RWPE2 (cell line): ENCODE measurements around the gene CSPG5.

Experiments
- ATAC-seq: fragments of 200-7000 bp; cut with Tn5 transposase; 3 replicates; pipeline ENCODE4 v1.9.1; 2021; ENCODE audit warnings: low read depth
- DNase-seq: peaks from one replicate; pipeline ENCODE4 v3.0.0-alpha.2; 2020; ENCODE audit warnings: low spot score
- H3K27ac ChIP-seq: fragments of 450-650 bp; 2 replicates; pipeline ENCODE4 v1.5.1; 2017; ENCODE audit warnings: mild to moderate bottlenecking; ENCODE audit not compliant: poor library complexity, severe bottlenecking
- H3K27me3 ChIP-seq: fragments of 250-450 bp; sonication (Bioruptor Pico); 2 replicates; pipeline ENCODE4 v1.5.1; 2021; ENCODE audit warnings: mild to moderate bottlenecking, moderate library complexity; ENCODE audit not compliant: insufficient read depth, poor library complexity, severe bottlenecking
- H3K36me3 ChIP-seq: fragments of 250-450 bp; sonication (Bioruptor Pico); 2 replicates; pipeline ENCODE4 v1.5.1; 2020; ENCODE audit warnings: low read depth, mild to moderate bottlenecking, moderate library complexity
- H3K4me1 ChIP-seq: fragments of 250-450 bp; sonication (Bioruptor Pico); 2 replicates; pipeline ENCODE4 v1.5.1; 2021; ENCODE audit warnings: mild to moderate bottlenecking, moderate library complexity; ENCODE audit not compliant: insufficient read depth, poor library complexity, severe bottlenecking
- H3K4me3 ChIP-seq: fragments of 250-450 bp; sonication (Bioruptor Pico); 2 replicates; pipeline ENCODE4 v1.5.1; 2021; ENCODE audit warnings: mild to moderate bottlenecking, moderate library complexity; ENCODE audit not compliant: severe bottlenecking
- H3K9me3 ChIP-seq: fragments of 250-450 bp; sonication (Bioruptor Pico); 2 replicates; pipeline ENCODE4 v1.5.1; 2021; ENCODE audit warnings: mild to moderate bottlenecking, moderate library complexity; ENCODE audit not compliant: severe bottlenecking
- TF ChIP-seq, protein P1 (sequence below): fragments of 450-650 bp; IDR thresholded peaks from one replicate; pipeline ENCODE4 v1.5.1; 2017; ENCODE audit warnings: mild to moderate bottlenecking, moderate library complexity; ENCODE audit not compliant: poor library complexity, severe bottlenecking

The CSPG5 gene

GRCh38 chr3:47588587-47588986, 9.9 kb upstream of the CSPG5 start:
- Histone ChIP-seq H3K4me3 (no peak overlapping the region), H3K27me3 (no peaks in the 10 kb centered on the region), H3K27ac (no peak overlapping the region), H3K9me3 (no peaks in the 10 kb centered on the region), H3K4me1 (no peaks in the 10 kb centered on the region), H3K36me3 (peaks cover 29% of the 10 kb centered on the region)
- TF ChIP-seq, protein P1, sequence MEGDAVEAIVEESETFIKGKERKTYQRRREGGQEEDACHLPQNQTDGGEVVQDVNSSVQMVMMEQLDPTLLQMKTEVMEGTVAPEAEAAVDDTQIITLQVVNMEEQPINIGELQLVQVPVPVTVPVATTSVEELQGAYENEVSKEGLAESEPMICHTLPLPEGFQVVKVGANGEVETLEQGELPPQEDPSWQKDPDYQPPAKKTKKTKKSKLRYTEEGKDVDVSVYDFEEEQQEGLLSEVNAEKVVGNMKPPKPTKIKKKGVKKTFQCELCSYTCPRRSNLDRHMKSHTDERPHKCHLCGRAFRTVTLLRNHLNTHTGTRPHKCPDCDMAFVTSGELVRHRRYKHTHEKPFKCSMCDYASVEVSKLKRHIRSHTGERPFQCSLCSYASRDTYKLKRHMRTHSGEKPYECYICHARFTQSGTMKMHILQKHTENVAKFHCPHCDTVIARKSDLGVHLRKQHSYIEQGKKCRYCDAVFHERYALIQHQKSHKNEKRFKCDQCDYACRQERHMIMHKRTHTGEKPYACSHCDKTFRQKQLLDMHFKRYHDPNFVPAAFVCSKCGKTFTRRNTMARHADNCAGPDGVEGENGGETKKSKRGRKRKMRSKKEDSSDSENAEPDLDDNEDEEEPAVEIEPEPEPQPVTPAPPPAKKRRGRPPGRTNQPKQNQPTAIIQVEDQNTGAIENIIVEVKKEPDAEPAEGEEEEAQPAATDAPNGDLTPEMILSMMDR: no peak
- no peak for DNase-seq
- no peak for ATAC-seq

DNA sequence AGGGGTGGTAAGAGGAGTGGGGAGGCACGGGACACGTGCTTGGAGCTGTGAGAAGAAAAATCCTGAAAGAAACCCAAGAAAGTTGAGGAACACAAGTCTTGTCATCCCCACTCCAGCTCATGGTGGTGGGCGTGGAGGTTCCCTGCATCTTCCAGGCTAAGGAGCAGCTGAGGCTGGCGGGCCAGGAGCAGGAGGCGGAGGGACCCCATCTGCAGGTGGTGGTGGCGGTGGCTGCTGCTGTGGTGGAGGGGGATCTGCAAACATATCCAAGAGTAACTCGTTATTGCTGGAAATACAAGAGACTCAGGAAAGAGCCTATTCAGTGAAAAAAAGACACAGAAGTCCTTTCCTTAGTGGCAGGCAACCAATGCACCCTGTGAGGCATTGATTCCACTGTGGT, 9.4 kb upstream of the CSPG5 start:
- H3K27me3 ChIP-seq: no peaks in the 10 kb centered on the region
- no peaks in the 10 kb centered on the region for H3K4me1 ChIP-seq
- H3K27ac ChIP-seq: no peak overlapping the region
- ATAC-seq (no peak), DNase-seq (no peak)
- no peak overlapping the region for H3K4me3 ChIP-seq
- H3K36me3 ChIP-seq: peaks cover 24% of the 10 kb centered on the region
- TF ChIP-seq, protein P1: no peak
- H3K9me3 ChIP-seq: no peaks in the 10 kb centered on the region

DNA sequence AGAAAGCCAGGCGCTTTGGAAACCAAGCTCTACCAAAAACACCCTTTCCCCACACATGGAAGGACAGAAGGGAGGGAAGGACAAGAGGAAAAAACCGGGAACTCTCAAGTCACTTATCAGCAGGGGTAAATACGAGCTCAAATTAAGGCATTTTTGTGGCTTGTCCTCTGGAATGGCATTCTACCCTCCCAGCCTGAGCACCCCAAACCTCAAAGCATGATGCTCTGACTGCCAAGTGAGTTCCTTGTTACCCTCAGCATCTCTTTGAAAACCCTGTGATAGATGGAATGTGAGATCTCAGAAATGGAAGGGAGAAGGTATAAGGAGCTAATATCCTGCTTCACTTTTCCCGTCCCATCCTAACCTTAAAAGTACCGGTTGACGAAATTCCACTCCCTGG, 8.1 kb upstream of the CSPG5 start:
- Histone ChIP-seq H3K27me3 (no peaks in the 10 kb centered on the region), H3K4me1 (no peaks in the 10 kb centered on the region), H3K9me3 (no peaks in the 10 kb centered on the region), H3K4me3 (no peak overlapping the region), H3K27ac (no peak overlapping the region), H3K36me3 (peaks cover 16% of the 10 kb centered on the region)
- no peak for DNase-seq
- TF ChIP-seq, protein P1: no peak
- ATAC-seq: no peak

- H3K36me3 ChIP-seq: peaks cover 13% of the 10 kb centered on the region
- no peak for DNase-seq
- TF ChIP-seq, protein P1: no peak
- no peak overlapping the region for H3K4me3 ChIP-seq
- H3K9me3 ChIP-seq: no peaks in the 10 kb centered on the region
- H3K4me1 ChIP-seq: no peaks in the 10 kb centered on the region
- H3K27me3 ChIP-seq: peaks cover 25% of the 10 kb centered on the region
- ATAC-seq: no peak
- H3K27ac ChIP-seq: no peak overlapping the region
These were observed 4.8 kb upstream of the CSPG5 start for GRCh38 chr3:47583320-47584075.

GRCh38 chr3:47581835-47582234, 3.2 kb upstream of the CSPG5 start:
- H3K9me3 ChIP-seq: peaks cover 2% of the 10 kb centered on the region
- H3K4me1 ChIP-seq: no peaks in the 10 kb centered on the region
- ATAC-seq (no peak), DNase-seq (no peak)
- H3K27ac ChIP-seq: no peak overlapping the region
- H3K27me3 ChIP-seq: peaks cover 32% of the 10 kb centered on the region
- no peak overlapping the region for H3K4me3 ChIP-seq
- H3K36me3 ChIP-seq: no peaks in the 10 kb centered on the region
- TF ChIP-seq, protein P1: no peak
